GM19238 (cell line): ENCODE results near the gene LHX4.

Experiments used
- DNase-seq: peaks from one replicate; pipeline ENCODE4 v3.0.0; 2011; ENCODE audit warnings: low spot score; ENCODE audit not compliant: insufficient read length

The LHX4 gene

GRCh38 chr1:180299479-180300221 is 69.6 kb downstream of the LHX4 start:
- no peak for DNase-seq

- DNase-seq: no peak
Observed at GRCh38 chr1:180301135-180301742, 71.2 kb downstream of the LHX4 start.

GRCh38 chr1:180309338-180309737 is 79.3 kb downstream of the LHX4 start:
- no peak for DNase-seq

- DNase-seq: no peak
Observed at GRCh38 chr1:180310095-180310494, 80.0 kb downstream of the LHX4 start.

GRCh38 chr1:180311011-180311730 is 81.1 kb downstream of the LHX4 start:
- no peak for DNase-seq

- no peak for DNase-seq
Observed at GRCh38 chr1:180312926-180313325, 82.9 kb downstream of the LHX4 start.

GRCh38 chr1:180327089-180327488 is 97.0 kb downstream of the LHX4 start:
- no peak for DNase-seq
